IPS-18a (cell line): ENCODE data around the gene PLA2G4E.

Experiments
- H3K27ac ChIP-seq: one replicate; pipeline ENCODE4 v1.5.1; 2013; ENCODE audit warnings: low read length
- H3K27me3 ChIP-seq: one replicate; pipeline ENCODE4 v1.6.1; 2013; ENCODE audit warnings: mild to moderate bottlenecking, low read length; ENCODE audit not compliant: control insufficient read depth, insufficient read depth
- H3K36me3 ChIP-seq: one replicate; pipeline ENCODE4 v1.6.1; 2013; ENCODE audit warnings: low read depth, low read length; ENCODE audit not compliant: control insufficient read depth
- H3K4me1 ChIP-seq: one replicate; pipeline ENCODE4 v1.6.1; 2013; ENCODE audit warnings: low read depth, low read length; ENCODE audit not compliant: control insufficient read depth
- H3K4me3 ChIP-seq: one replicate; pipeline ENCODE4 v1.5.1; 2013; ENCODE audit warnings: low read length
- H3K9ac ChIP-seq: one replicate; pipeline ENCODE4 v1.6.1; 2013; ENCODE audit warnings: mild to moderate bottlenecking, low read length, moderate library complexity
- H3K9me3 ChIP-seq: one replicate; pipeline ENCODE4 v1.6.1; 2013; ENCODE audit warnings: low read depth, low read length; ENCODE audit not compliant: control insufficient read depth

The PLA2G4E gene

DNA sequence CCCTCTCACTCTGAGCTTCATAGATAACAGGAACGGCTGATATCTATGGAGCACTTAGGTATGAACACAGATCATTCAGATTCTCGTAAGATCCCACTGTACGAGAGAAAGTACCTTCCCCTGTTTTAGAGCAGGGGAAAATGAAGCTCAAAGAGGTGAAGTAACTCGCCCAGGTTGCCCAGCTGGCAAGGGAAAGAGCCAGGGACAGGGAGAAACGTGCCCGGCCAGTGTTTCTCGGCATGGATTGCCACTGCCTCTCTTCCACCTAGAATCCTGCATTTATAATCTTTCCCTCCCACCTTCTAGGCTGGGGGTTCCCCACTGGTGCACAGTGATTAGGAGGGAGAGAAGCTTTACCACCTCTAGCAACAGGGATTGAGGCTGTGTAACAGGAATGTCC lies 87.5 kb downstream of the PLA2G4E start:
- no peaks in the 10 kb centered on the region for H3K36me3 ChIP-seq
- peaks cover 6% of the 10 kb centered on the region for H3K4me1 ChIP-seq
- no peak overlapping the region for H3K4me3 ChIP-seq
- H3K27me3 ChIP-seq = no peaks in the 10 kb centered on the region
- no peak overlapping the region for H3K9ac ChIP-seq
- H3K9me3 ChIP-seq = no peaks in the 10 kb centered on the region
- no peak overlapping the region for H3K27ac ChIP-seq

DNA sequence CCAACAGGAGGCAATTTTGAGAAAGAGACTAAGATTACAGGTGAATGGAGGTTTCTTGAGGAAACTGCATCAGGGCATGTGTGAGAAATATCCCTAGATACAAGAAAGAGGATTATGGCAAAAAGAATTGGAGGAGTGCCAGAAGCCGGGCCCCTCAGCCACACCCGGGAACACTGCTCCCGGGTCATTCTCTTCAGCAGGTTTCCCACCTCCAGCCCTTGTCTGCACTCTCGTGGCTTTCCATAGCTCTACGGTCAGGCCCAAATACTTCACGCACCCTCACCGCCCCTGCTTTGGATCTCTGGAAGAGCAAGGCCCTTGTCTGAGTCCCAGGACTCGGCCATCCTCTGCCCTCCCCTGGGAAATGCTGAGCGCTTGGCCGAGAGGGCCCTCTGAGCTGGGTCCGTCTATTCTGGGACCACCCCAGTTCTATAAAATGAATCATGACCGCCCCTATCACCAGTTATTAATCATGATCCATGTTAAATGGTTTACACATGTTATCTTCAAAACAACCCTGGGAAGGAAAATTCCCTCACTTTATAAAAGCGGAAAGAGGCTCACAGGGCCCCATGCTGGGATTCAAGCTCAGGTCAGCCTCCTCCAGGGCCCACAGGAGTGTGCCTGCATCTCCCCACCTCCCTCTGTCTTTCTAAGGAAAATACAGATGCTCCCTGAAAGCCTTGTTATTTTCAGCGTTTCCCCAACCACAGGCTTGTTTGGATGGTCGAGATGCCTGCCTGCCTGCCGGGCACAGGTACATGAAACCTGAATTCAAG lies 88.1 kb downstream of the PLA2G4E start:
- Histone ChIP-seq H3K27ac (no peak overlapping the region), H3K4me1 (peaks cover 6% of the 10 kb centered on the region), H3K36me3 (no peaks in the 10 kb centered on the region), H3K9ac (no peak overlapping the region), H3K9me3 (no peaks in the 10 kb centered on the region), H3K27me3 (no peaks in the 10 kb centered on the region), H3K4me3 (no peak overlapping the region)

GRCh38 chr15:41932101-41932500 lies 88.7 kb downstream of the PLA2G4E start:
- H3K4me3 ChIP-seq = no peak overlapping the region
- H3K27ac ChIP-seq = no peak overlapping the region
- no peaks in the 10 kb centered on the region for H3K27me3 ChIP-seq
- H3K9ac ChIP-seq = no peak overlapping the region
- no peaks in the 10 kb centered on the region for H3K36me3 ChIP-seq
- H3K9me3 ChIP-seq = no peaks in the 10 kb centered on the region
- H3K4me1 ChIP-seq = peaks cover 6% of the 10 kb centered on the region
